Right atrium auricular region (tissue), 2 donors: ENCODE results near the gene RNASE13. TPM values are rescaled to one million over a fixed set of nuclear protein-coding genes. Genes with fewer than 3 reads are reported as not detected.

Experiments used
- DNase-seq: peaks from one replicate; pipeline ENCODE4 v3.0.0-alpha.2; 2019; ENCODE audit warnings: low spot score
- H3K27ac ChIP-seq, 2 donors: fragments of 200-600 bp; sonication (generic); 1 replicate in 1 of 2; 2 replicates in 1 of 2; pipeline ENCODE4 v1.5.1; 2016 to 2019
- H3K27me3 ChIP-seq, 2 donors: fragments of 200-600 bp; sonication (generic); one replicate each; pipeline versions ENCODE4 v1.5.1 to v1.6.0; 2017 to 2019
- H3K36me3 ChIP-seq: fragments of 200-600 bp; sonication (generic); one replicate; pipeline ENCODE4 v1.5.1; 2016
- H3K4me1 ChIP-seq, 2 donors: fragments of 200-600 bp; sonication (generic); one replicate each; pipeline versions ENCODE4 v1.5.1 to v1.6.0; 2017 to 2019
- H3K4me3 ChIP-seq, 2 donors: fragments of 200-600 bp; sonication (generic); 1 replicate in 1 of 2; 2 replicates in 1 of 2; pipeline ENCODE4 v1.5.1; 2017 to 2019; ENCODE audit warnings: mild to moderate bottlenecking in 1 of 2, moderate library complexity in 1 of 2
- H3K9me3 ChIP-seq, 2 donors: fragments of 200-600 bp; sonication (generic); one replicate each; pipeline ENCODE4 v1.5.1; 2019
- total RNA-seq, 2 donors: library from RNA; depleted of rRNA; stranded (reverse); fragments of >200 nt; gene quantifications; one replicate each; pipeline ENCODE4 v1.1.0, GENCODE V29; 2016
- TF ChIP-seq, protein P1 (sequence below), 2 donors: fragments of 200-600 bp; sonication (generic); IDR thresholded peaks; one replicate each; pipeline ENCODE4 v1.5.1; 2019; ENCODE audit warnings: antibody characterized with exemption in 2 of 2

RNASE13 gene
- total RNA-seq, 2 donors from 2014 or later = not detected

DNA sequence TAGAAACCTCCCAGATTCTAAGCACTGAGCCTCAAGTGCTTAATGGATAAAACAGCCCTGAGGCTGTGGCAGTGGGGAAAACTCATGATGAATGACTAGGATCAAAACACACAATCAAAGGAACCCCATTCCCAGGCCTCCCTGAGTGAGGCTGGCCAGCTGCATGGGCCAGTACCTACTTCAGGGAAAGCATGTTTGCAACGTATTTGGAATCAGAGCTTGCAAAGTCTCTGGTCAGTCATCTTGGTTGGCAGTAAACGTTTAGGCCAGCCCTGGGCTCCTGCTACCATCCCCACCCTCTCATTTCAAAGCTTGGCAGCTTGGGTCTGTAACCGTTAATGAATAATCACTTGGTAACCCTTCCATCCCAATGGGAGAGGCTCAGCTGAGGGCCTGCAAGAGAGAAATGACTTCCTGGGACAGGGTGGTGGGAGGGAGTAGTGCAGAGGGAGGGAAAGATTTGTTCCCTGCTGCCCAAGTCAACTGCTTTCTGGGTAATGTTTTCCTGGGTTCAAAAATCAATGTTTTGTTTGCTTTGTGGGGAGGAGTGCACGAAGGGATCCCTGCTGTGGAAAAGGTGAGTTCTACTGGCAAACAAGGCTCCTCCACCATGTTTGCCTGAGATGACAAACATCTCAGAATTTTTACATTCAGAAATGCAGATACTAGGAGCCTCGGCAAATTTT, 21.0 kb upstream of the RNASE13 start:
- Histone ChIP-seq H3K4me1 (no peaks in the 10 kb centered on the region), H3K36me3 (no peaks in the 10 kb centered on the region), H3K4me3 (no peak overlapping the region), H3K27ac (no peak overlapping the region), H3K27me3 (no peaks in the 10 kb centered on the region), H3K9me3 (no peaks in the 10 kb centered on the region)
- no peak for DNase-seq
- TF ChIP-seq, protein P1, sequence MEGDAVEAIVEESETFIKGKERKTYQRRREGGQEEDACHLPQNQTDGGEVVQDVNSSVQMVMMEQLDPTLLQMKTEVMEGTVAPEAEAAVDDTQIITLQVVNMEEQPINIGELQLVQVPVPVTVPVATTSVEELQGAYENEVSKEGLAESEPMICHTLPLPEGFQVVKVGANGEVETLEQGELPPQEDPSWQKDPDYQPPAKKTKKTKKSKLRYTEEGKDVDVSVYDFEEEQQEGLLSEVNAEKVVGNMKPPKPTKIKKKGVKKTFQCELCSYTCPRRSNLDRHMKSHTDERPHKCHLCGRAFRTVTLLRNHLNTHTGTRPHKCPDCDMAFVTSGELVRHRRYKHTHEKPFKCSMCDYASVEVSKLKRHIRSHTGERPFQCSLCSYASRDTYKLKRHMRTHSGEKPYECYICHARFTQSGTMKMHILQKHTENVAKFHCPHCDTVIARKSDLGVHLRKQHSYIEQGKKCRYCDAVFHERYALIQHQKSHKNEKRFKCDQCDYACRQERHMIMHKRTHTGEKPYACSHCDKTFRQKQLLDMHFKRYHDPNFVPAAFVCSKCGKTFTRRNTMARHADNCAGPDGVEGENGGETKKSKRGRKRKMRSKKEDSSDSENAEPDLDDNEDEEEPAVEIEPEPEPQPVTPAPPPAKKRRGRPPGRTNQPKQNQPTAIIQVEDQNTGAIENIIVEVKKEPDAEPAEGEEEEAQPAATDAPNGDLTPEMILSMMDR (IDR thresholded peaks at IDR 0.05) = no peak

DNA sequence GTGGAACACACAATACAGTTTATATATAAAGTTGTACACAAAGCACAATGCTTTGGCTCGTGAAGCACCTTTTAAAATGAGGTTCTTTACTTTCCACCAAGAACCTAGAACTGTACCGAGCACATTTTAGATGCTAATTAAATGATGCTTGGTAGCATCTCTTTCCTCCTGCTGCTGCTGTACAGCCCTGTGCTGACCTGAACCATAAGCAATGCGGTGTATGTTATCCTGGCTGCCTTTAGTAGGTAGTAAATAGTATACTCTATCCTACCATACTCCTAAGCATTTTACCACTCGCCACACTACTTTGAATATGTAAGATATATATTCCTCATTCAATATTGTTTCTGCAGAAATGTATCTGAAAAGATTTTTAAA, 20.1 kb upstream of the RNASE13 start:
- H3K27me3 ChIP-seq = no peaks in the 10 kb centered on the region
- H3K4me3 ChIP-seq = no peak overlapping the region
- TF ChIP-seq, protein P1 (IDR thresholded peaks at IDR 0.05) = no peak
- no peak for DNase-seq
- H3K27ac ChIP-seq = no peak overlapping the region
- no peaks in the 10 kb centered on the region for H3K4me1 ChIP-seq
- H3K36me3 ChIP-seq = no peaks in the 10 kb centered on the region
- no peaks in the 10 kb centered on the region for H3K9me3 ChIP-seq

DNA sequence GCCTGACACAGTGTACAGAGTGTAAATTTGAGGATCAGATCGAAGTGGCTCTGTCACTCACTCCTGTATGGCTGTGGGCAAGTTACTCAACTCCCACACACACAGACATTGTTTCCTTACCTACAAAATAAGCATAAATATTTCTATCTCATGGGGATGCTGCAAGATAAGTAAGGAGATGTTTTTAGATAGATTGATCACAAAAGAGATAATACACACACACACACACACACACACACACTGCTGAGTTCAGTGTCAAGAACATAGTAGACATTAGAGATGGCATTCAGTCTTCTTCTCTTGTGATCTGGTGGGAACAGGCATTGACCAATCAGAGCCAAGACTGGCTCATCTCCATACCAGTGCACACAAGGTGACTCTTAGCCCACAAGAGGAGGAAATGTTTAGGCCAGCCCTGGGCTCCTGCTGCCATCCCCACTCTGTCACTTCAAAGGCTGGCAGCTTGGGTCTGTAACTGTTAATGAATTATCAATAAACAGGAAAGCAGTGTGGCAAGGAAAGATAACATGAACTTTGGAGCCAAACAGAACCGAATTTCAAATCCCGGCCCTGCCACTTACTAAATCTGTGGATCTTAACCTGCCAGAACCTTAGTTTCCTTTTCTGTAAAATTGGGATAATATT, 19.6 kb upstream of the RNASE13 start:
- no peak for DNase-seq
- TF ChIP-seq, protein P1 (IDR thresholded peaks at IDR 0.05) = no peak
- Histone ChIP-seq H3K27ac (no peak overlapping the region), H3K9me3 (no peaks in the 10 kb centered on the region), H3K4me3 (no peak overlapping the region), H3K27me3 (no peaks in the 10 kb centered on the region), H3K36me3 (no peaks in the 10 kb centered on the region), H3K4me1 (no peaks in the 10 kb centered on the region)

DNA sequence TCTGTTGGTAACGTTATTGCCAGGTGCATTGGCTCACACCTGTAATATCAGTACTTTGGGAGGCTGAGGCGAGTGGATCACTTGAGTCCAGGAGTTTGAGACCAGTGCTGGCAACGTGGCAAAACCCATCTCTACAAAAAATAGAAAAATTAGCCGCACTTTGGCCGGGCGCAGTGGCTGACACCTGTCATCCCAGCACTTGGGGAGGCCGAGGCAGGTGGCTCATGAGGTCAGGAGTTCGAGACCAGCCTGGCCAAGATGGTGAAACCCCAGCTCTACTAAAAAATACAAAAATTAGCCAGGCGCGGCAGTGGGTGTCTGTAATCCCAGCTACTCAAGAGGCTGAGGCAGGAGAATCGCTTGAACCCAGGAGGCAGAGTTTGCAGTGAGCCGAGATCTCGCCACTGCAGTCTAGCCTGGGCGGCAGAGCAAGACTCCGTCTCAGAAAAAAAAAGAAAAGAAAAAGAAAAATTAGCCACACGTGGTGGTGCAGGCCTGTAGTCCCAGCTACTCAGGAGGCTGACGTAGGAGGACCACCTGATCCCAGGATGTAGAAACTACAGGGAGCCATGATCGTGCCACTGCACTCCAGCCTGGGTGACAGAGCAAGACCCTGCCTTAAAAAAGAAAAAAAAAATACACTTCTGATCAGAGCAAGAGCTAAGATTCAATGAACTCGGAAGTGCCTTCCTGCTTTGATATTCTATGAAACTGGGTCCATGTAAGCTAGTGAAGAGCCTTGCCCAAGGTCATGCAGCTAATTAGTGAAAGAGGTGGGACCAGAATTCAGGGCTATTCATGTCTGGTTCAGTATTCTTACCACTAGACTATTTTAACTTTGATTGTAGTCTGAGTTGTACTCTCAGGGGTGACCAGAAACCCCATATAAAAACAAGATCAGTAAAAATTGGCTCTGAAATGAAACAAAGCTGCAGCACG, 18.8 kb upstream of the RNASE13 start:
- Histone ChIP-seq H3K4me1 (peaks cover 0 to 4% of the 10 kb centered on the region in 2 donors), H3K27ac (no peak overlapping the region), H3K27me3 (no peaks in the 10 kb centered on the region), H3K9me3 (no peaks in the 10 kb centered on the region), H3K36me3 (no peaks in the 10 kb centered on the region), H3K4me3 (no peak overlapping the region)
- DNase-seq = no peak
- TF ChIP-seq, protein P1 (IDR thresholded peaks at IDR 0.05) = no peak

DNA sequence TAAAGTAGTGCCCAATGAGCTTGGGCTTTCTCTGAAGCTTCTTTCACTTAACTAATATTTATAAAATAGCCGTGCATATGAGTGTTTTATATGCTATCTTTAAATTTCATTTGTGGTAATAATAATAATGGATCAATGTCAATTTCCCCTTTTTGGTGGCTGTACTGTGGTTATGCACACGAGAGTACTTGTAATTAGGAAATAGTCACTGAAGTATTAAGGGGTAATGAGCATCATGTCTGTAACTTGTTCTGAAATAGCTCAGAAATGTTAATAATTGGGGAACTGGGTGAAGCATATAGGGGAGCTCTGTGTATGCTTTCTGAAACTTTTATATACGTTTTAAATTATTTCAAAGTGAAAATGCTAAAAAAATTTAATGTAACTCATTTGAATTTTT, 16.0 kb upstream of the RNASE13 start:
- Histone ChIP-seq H3K4me3 (no peak overlapping the region), H3K9me3 (no peaks in the 10 kb centered on the region), H3K36me3 (no peaks in the 10 kb centered on the region), H3K27ac (no peak overlapping the region), H3K4me1 (peaks cover 0 to 14% of the 10 kb centered on the region in 2 donors), H3K27me3 (no peaks in the 10 kb centered on the region)
- TF ChIP-seq, protein P1 (IDR thresholded peaks at IDR 0.05) = no peak
- DNase-seq = no peak
